ENCODE results near the gene IVNS1ABP.

The IVNS1ABP gene

DNA sequence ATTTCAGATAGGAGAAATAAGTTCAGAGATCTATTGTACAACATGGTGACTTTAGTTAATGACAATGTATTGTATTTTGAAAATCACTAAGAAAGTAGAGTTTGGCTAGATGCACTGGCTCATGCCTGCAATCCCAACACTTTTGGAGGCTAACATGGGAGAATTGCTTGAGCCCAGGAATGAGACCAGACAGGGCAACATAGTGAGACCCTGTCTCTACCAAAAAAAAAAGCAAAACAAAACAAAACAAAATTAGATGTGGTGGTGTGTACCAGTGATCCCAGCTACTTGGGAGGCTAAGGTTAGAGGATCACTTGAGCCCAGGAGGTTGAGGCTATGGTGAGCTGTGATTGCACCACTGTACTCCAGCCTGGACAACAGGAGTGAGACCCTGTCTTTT, 27.2 kb downstream of the IVNS1ABP start:
- Histone ChIP-seq H3K27ac (replicated peaks) (no peak overlapping the region), H3K4me3 (replicated peaks; ENCODE audit: insufficient read depth, low read length) (no peak overlapping the region), H3K27me3 (ENCODE audit: insufficient read depth, poor library complexity, severe bottlenecking) (no peaks in the 10 kb centered on the region)
- DNase-seq (ENCODE audit: low read depth in 1 of 2, low spot score in 1 of 2), result no peak
- TF ChIP-seq, protein P1, sequence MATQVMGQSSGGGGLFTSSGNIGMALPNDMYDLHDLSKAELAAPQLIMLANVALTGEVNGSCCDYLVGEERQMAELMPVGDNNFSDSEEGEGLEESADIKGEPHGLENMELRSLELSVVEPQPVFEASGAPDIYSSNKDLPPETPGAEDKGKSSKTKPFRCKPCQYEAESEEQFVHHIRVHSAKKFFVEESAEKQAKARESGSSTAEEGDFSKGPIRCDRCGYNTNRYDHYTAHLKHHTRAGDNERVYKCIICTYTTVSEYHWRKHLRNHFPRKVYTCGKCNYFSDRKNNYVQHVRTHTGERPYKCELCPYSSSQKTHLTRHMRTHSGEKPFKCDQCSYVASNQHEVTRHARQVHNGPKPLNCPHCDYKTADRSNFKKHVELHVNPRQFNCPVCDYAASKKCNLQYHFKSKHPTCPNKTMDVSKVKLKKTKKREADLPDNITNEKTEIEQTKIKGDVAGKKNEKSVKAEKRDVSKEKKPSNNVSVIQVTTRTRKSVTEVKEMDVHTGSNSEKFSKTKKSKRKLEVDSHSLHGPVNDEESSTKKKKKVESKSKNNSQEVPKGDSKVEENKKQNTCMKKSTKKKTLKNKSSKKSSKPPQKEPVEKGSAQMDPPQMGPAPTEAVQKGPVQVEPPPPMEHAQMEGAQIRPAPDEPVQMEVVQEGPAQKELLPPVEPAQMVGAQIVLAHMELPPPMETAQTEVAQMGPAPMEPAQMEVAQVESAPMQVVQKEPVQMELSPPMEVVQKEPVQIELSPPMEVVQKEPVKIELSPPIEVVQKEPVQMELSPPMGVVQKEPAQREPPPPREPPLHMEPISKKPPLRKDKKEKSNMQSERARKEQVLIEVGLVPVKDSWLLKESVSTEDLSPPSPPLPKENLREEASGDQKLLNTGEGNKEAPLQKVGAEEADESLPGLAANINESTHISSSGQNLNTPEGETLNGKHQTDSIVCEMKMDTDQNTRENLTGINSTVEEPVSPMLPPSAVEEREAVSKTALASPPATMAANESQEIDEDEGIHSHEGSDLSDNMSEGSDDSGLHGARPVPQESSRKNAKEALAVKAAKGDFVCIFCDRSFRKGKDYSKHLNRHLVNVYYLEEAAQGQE (IDR thresholded peaks at IDR 0.05; ENCODE audit: insufficient replicate concordance, low read depth), result no peak
- TF ChIP-seq POLR2AphosphoS5 (IDR thresholded peaks at IDR 0.05; ENCODE audit: low read depth), result no peak

DNA sequence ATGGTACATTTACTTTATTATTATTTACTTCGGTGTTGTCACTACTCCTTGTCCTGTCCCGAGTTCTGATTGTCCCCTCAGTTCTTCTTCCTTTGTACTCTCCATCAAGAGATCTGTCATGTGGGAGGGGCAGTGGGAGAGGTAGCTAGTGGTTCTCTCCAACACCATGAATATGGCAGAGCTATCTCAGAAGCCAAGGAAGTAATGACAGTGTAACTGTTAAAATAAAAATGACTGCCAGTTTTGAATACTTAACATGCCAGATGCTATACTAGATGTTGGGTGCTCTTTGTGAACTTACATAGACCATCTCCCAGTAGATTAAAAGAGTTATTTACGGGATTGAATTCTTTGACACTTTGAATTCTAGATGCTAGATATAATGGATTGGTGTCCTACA, 28.6 kb downstream of the IVNS1ABP start:
- Histone ChIP-seq H3K27ac (replicated peaks) (no peak overlapping the region), H3K4me3 (replicated peaks; ENCODE audit: insufficient read depth, low read length) (no peak overlapping the region), H3K27me3 (ENCODE audit: insufficient read depth, poor library complexity, severe bottlenecking) (no peaks in the 10 kb centered on the region)
- TF ChIP-seq, protein P2, sequence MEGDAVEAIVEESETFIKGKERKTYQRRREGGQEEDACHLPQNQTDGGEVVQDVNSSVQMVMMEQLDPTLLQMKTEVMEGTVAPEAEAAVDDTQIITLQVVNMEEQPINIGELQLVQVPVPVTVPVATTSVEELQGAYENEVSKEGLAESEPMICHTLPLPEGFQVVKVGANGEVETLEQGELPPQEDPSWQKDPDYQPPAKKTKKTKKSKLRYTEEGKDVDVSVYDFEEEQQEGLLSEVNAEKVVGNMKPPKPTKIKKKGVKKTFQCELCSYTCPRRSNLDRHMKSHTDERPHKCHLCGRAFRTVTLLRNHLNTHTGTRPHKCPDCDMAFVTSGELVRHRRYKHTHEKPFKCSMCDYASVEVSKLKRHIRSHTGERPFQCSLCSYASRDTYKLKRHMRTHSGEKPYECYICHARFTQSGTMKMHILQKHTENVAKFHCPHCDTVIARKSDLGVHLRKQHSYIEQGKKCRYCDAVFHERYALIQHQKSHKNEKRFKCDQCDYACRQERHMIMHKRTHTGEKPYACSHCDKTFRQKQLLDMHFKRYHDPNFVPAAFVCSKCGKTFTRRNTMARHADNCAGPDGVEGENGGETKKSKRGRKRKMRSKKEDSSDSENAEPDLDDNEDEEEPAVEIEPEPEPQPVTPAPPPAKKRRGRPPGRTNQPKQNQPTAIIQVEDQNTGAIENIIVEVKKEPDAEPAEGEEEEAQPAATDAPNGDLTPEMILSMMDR (IDR thresholded peaks at IDR 0.05; ENCODE audit: insufficient read depth, low read length), result no peak
- TF ChIP-seq GABPA (IDR thresholded peaks at IDR 0.05; ENCODE audit: low read depth) (no peak), POLR2AphosphoS5 (IDR thresholded peaks at IDR 0.05; ENCODE audit: low read depth) (no peak)
- DNase-seq (ENCODE audit: low read depth in 1 of 2, low spot score in 1 of 2), result no peak

DNA sequence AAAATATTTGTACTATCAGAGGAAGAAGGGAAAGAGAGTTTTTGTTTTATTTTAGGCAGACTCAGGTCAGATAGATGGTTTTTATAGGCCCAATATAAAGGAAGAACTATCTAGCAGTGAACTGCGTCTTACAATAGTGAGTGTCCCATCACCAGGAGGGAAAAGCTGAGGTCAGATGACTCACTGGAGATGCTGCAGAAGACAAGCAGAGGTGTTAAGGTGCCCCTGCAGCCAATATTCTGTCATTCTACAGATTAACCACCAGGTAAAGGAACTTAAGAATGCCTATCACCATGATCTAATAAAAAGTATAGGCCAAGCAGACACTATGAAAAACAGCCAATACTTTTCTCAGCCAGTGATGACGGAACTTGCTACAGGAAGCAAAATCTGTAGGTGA, 29.6 kb downstream of the IVNS1ABP start:
- Histone ChIP-seq H3K27ac (replicated peaks) (no peak overlapping the region), H3K4me3 (replicated peaks; ENCODE audit: insufficient read depth, low read length) (no peak overlapping the region), H3K27me3 (ENCODE audit: insufficient read depth, poor library complexity, severe bottlenecking) (no peaks in the 10 kb centered on the region)
- TF ChIP-seq SPI1 (IDR thresholded peaks at IDR 0.05; ENCODE audit: borderline replicate concordance, low read depth), result no peak
- TF ChIP-seq GABPA (IDR thresholded peaks at IDR 0.05; ENCODE audit: low read depth), result no peak
- no peak for TF ChIP-seq POLR2AphosphoS5 (IDR thresholded peaks at IDR 0.05; ENCODE audit: low read depth)
- TF ChIP-seq, protein P1 (IDR thresholded peaks at IDR 0.05; ENCODE audit: insufficient replicate concordance, low read depth), result no peak
- TF ChIP-seq, protein P2 (IDR thresholded peaks at IDR 0.05; ENCODE audit: insufficient read depth, low read length), result no peak
- no peak for DNase-seq (ENCODE audit: low read depth in 1 of 2, low spot score in 1 of 2)

DNA sequence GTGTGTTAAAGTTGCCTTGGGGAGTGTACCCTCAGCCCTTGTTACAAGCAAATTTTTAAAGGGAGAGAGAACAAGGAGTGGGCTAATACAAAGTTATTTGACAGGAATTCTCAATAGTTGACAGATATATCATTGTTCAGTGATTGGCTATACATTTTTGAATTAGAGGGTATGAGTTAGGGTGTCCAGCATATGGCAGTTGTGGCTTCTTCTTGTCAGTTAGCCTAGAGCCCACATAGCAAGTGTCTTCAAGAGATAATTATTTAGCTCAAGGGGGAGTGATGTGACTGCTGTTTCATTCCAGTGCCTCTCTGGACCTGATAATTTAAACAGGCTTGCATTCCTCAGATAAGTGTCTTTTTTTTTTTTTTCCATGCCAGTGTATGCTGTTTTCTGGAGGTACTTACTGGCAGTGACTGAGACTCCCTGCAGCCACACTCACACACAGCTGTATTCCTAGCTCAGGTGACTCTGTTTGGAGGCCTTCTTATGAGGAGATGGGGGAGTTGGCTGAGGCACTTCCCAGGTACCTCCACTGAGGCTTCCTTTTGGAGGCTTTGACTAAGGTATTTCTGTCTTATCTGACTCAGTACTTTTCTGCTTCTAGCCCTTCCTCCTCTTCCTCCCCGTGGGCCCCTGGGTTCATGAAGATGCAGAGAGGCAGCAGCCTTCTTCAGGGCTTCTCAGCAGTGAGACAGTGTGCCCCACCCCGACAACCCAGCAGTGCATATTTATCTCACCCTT, 32.3 kb downstream of the IVNS1ABP start:
- no peak for TF ChIP-seq POLR2AphosphoS5 (IDR thresholded peaks at IDR 0.05; ENCODE audit: low read depth)
- no peak for TF ChIP-seq GABPA (IDR thresholded peaks at IDR 0.05; ENCODE audit: low read depth)
- TF ChIP-seq, protein P2 (IDR thresholded peaks at IDR 0.05; ENCODE audit: insufficient read depth, low read length), result no peak
- TF ChIP-seq, protein P1 (IDR thresholded peaks at IDR 0.05; ENCODE audit: insufficient replicate concordance, low read depth), result no peak
- TF ChIP-seq SPI1 (IDR thresholded peaks at IDR 0.05; ENCODE audit: borderline replicate concordance, low read depth), result no peak
- no peak overlapping the region for H3K4me3 ChIP-seq (replicated peaks; ENCODE audit: insufficient read depth, low read length)
- H3K27ac ChIP-seq (replicated peaks), result no peak overlapping the region
- no peaks in the 10 kb centered on the region for H3K27me3 ChIP-seq (ENCODE audit: insufficient read depth, poor library complexity, severe bottlenecking)
- no peak for DNase-seq (ENCODE audit: low read depth in 1 of 2, low spot score in 1 of 2)
